NT2/D1 (cell line): ENCODE measurements around the gene DHRS7B.

ENCODE experiments used
- YY1 ChIP-seq: IDR thresholded peaks from 2 replicates; pipeline ENCODE4 v1.6.1; 2011; ENCODE audit not compliant: insufficient read length, insufficient read depth
- ZNF274 ChIP-seq: IDR thresholded peaks from 2 replicates; pipeline ENCODE4 v1.6.1; 2011; ENCODE audit warnings: mild to moderate bottlenecking, low read depth, low read length

DNA sequence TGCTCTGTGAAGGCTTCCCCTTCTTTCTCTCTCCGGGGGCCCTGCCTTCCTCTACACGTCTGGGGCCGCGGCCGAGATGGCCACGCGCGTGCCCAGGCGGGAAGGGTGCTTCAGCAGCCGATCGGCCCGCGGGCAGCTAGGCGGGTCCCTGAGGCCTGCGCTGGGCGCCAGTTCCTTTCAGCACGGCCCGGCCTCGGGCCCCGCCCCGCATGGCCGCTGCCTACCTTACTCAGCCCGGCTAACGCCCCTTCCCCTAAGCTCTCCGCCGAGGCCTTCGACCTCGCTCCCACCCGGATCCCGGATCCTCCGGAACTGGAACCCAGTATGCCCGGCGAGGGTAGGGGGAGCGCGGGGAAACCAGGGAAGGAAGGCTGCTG is 86.9 kb downstream of the DHRS7B start:
- TF ChIP-seq ZNF274 (no peak), YY1 (no peak)
